ENCODE data around the gene TRIM71. TPM values are rescaled to one million over a fixed set of nuclear protein-coding genes. Genes with fewer than 3 reads are reported as not detected.
A peak's percentile ranks its signal among the peaks of the same experiment; 100 is the strongest.
"Not testable (repeated sequence)": the region's sequence is repeated elsewhere in the genome, so short reads cannot be mapped to it uniquely, and the experiment has no call there.

TRIM71 gene
- total RNA-seq, 1 experiment from 2014 or later: 376 TPM

GRCh38 chr3:32945136-32945535 lies 127.3 kb downstream of the TRIM71 start:
- Histone ChIP-seq H4K8ac (replicated peaks; ENCODE audit: insufficient read length, low read depth, low read length) (no peak overlapping the region), H2BK20ac (ENCODE audit: low read depth, low read length, poor library complexity, severe bottlenecking) (no peak overlapping the region), H3K9ac (ENCODE audit: extremely low read depth, insufficient read length, low read length) (no peak overlapping the region), H4K20me1 (ENCODE audit: control insufficient read depth, insufficient read depth, insufficient read length) (no peaks in the 10 kb centered on the region), H3K27me3 (ENCODE audit: insufficient read depth, low read length) (no peaks in the 10 kb centered on the region), H2AFZ (ENCODE audit: low read length) (no peak overlapping the region), H3K56ac (ENCODE audit: insufficient read length, low read depth, low read length) (no peak overlapping the region), H3K14ac (ENCODE audit: insufficient read depth, low read length) (no peak overlapping the region), H3K79me1 (ENCODE audit: insufficient read depth, low read depth, low read length, poor library complexity, severe bottlenecking) (no peaks in the 10 kb centered on the region), H4K91ac (ENCODE audit: insufficient read length, low read depth, low read length) (no peak overlapping the region), H2AK5ac (ENCODE audit: insufficient read length, low read length) (no peak overlapping the region), H3K27ac (ENCODE audit: insufficient read length, low read depth, low read length) (no peak overlapping the region), H3K18ac (ENCODE audit: insufficient read length, low read depth, low read length) (no peak overlapping the region), H4K5ac (ENCODE audit: insufficient read length, low read depth, low read length) (no peak overlapping the region), H3K79me2 (ENCODE audit: insufficient read depth, low read length) (no peaks in the 10 kb centered on the region), H3K9me3 (ENCODE audit: control insufficient read depth, low read depth, low read length) (no peaks in the 10 kb centered on the region), H2BK15ac (ENCODE audit: low read depth, low read length) (no peak overlapping the region), H3K4me1 (ENCODE audit: insufficient read depth, low read length) (no peaks in the 10 kb centered on the region), H3K4me2 (ENCODE audit: insufficient read depth, insufficient read length, low read length) (no peak overlapping the region), H2BK12ac (ENCODE audit: insufficient read length, low read depth, low read length) (no peak overlapping the region), H3K4ac (ENCODE audit: low read depth, low read length) (no peak overlapping the region), H3K23ac (ENCODE audit: insufficient read length, low read depth, low read length) (no peak overlapping the region), H3T11ph (ENCODE audit: low read length) (no peak overlapping the region), H2BK5ac (ENCODE audit: insufficient read length, low read length) (no peak overlapping the region), H3K23me2 (ENCODE audit: insufficient read length, low read depth, low read length, poor library complexity, severe bottlenecking) (no peaks in the 10 kb centered on the region), H2BK120ac (ENCODE audit: low read depth, low read length, poor library complexity, severe bottlenecking) (no peak overlapping the region)
- Mint-ChIP-seq H3K4me3 (no peak overlapping the region), H3K27me3 (ENCODE audit: low read depth) (peaks cover 5% of the 10 kb centered on the region; the same call in 1 of the 2 replicates), H3K4me1 (no peaks in the 10 kb centered on the region; a peak in 2 of 4 replicates), H3K36me3 (ENCODE audit: insufficient read depth in 1 of 3, low read depth in 3 of 3) (peaks cover 0 to 7% (median 5%) of the 10 kb centered on the region in 3 experiments; a peak in 4 of 7 replicates), H3K9me3 (peaks cover 3 to 8% of the 10 kb centered on the region in 2 experiments; a peak in 4 of 5 replicates), H3K27ac (no peak overlapping the region)
- WGBS (ENCODE audit: extremely low coverage, insufficient read length, low lambda C conversion rate): no CpG with 5 or more reads among the region's 3 CpGs
- peak; percentile 29; the same call in 2 of the 3 replicates for TF ChIP-seq CTCF (conservative IDR thresholded peaks at IDR 0.05)
- DNase-seq: peak; percentile 5

- not testable (repeated sequence) for H3K4me1 ChIP-seq (ENCODE audit: insufficient read depth, low read length); H4K8ac ChIP-seq (replicated peaks; ENCODE audit: insufficient read length, low read depth, low read length); H3K4me2 ChIP-seq (ENCODE audit: insufficient read depth, insufficient read length, low read length); H3K27ac Mint-ChIP-seq; H3K18ac ChIP-seq (ENCODE audit: insufficient read length, low read depth, low read length); H3K4me3 Mint-ChIP-seq; H3T11ph ChIP-seq (ENCODE audit: low read length); H2BK15ac ChIP-seq (ENCODE audit: low read depth, low read length); H4K20me1 ChIP-seq (ENCODE audit: control insufficient read depth, insufficient read depth, insufficient read length); H3K4me1 Mint-ChIP-seq; H3K23me2 ChIP-seq (ENCODE audit: insufficient read length, low read depth, low read length, poor library complexity, severe bottlenecking); H2AFZ ChIP-seq (ENCODE audit: low read length); H2AK5ac ChIP-seq (ENCODE audit: insufficient read length, low read length); H2BK20ac ChIP-seq (ENCODE audit: low read depth, low read length, poor library complexity, severe bottlenecking); H2BK5ac ChIP-seq (ENCODE audit: insufficient read length, low read length); H3K4ac ChIP-seq (ENCODE audit: low read depth, low read length); H2BK12ac ChIP-seq (ENCODE audit: insufficient read length, low read depth, low read length); H4K91ac ChIP-seq (ENCODE audit: insufficient read length, low read depth, low read length); H3K9me3 ChIP-seq (ENCODE audit: control insufficient read depth, low read depth, low read length); H4K5ac ChIP-seq (ENCODE audit: insufficient read length, low read depth, low read length); H3K27me3 ChIP-seq (ENCODE audit: insufficient read depth, low read length); H3K23ac ChIP-seq (ENCODE audit: insufficient read length, low read depth, low read length); H2BK120ac ChIP-seq (ENCODE audit: low read depth, low read length, poor library complexity, severe bottlenecking); H3K56ac ChIP-seq (ENCODE audit: insufficient read length, low read depth, low read length); H3K27ac ChIP-seq (ENCODE audit: insufficient read length, low read depth, low read length); H3K36me3 Mint-ChIP-seq (ENCODE audit: insufficient read depth in 1 of 3, low read depth in 3 of 3); H3K14ac ChIP-seq (ENCODE audit: insufficient read depth, low read length); H3K79me2 ChIP-seq (ENCODE audit: insufficient read depth, low read length); H3K9me3 Mint-ChIP-seq; H3K27me3 Mint-ChIP-seq (ENCODE audit: low read depth); H3K79me1 ChIP-seq (ENCODE audit: insufficient read depth, low read depth, low read length, poor library complexity, severe bottlenecking); H3K9ac ChIP-seq (ENCODE audit: extremely low read depth, insufficient read length, low read length)
- DNase-seq: peak; percentile 23
- WGBS (ENCODE audit: extremely low coverage, insufficient read length, low lambda C conversion rate): no CpG with 5 or more reads among the region's 12 CpGs
These were observed 127.8 kb downstream of the TRIM71 start for GRCh38 chr3:32945598-32945997.
